H1 (cell line): ENCODE measurements around the gene RNF157. TPM values are rescaled to one million over a fixed set of nuclear protein-coding genes. Genes with fewer than 3 reads are reported as not detected.

ENCODE experiments used
- BACH1 ChIP-seq: IDR thresholded peaks from 2 replicates; pipeline ENCODE4 v1.6.1; 2012; ENCODE audit warnings: low read length, improper control_type of control experiment
- BRCA1 ChIP-seq: IDR thresholded peaks from 2 replicates; pipeline ENCODE4 v1.6.1; 2012; ENCODE audit warnings: low read depth, low read length, improper control_type of control experiment
- CHD1 ChIP-seq: IDR thresholded peaks from 2 replicates; pipeline ENCODE4 v1.6.1; 2012; ENCODE audit warnings: low read depth, low read length, improper control_type of control experiment
- CHD2 ChIP-seq: IDR thresholded peaks from 2 replicates; pipeline ENCODE4 v1.6.1; 2012; ENCODE audit warnings: low read length, improper control_type of control experiment
- EP300 ChIP-seq, 2 experiments: IDR thresholded peaks; 1 replicate in 1 of 2; 2 replicates in 1 of 2; pipeline ENCODE4 v1.6.1; 2011 to 2012; ENCODE audit warnings: low read depth in 2 of 2, low read length in 2 of 2, mild to moderate bottlenecking in 2 of 2, borderline replicate concordance in 1 of 2, inconsistent platforms in 1 of 2, moderate library complexity in 1 of 2
- GTF2F1 ChIP-seq: IDR thresholded peaks from 2 replicates; pipeline ENCODE4 v1.6.1; 2012; ENCODE audit warnings: low read depth, low read length, improper control_type of control experiment, borderline replicate concordance
- HDAC2 ChIP-seq, 2 experiments: fragments of 300-600 bp in 1 of 2; sonication (generic) in 1 of 2; IDR thresholded peaks; 2 replicates each; pipeline ENCODE4 v1.6.1; 2011 to 2012; ENCODE audit warnings: low read depth in 2 of 2, low read length in 2 of 2, mild to moderate bottlenecking in 2 of 2, moderate library complexity in 2 of 2, borderline replicate concordance in 1 of 2, inconsistent platforms in 1 of 2
- KDM5A ChIP-seq: fragments of 200-600 bp; IDR thresholded peaks from 2 replicates; pipeline ENCODE4 v1.7.1; 2012; ENCODE audit warnings: mild to moderate bottlenecking, low read length, inconsistent platforms, mixed read lengths
- NANOG ChIP-seq: IDR thresholded peaks from 2 replicates; pipeline ENCODE4 v1.6.1; 2011; ENCODE audit warnings: low read length, low read depth, mild to moderate bottlenecking, inconsistent platforms; ENCODE audit not compliant: insufficient read depth, poor library complexity, severe bottlenecking
- NRF1 ChIP-seq: IDR thresholded peaks from 2 replicates; pipeline ENCODE4 v1.6.1; 2011; ENCODE audit warnings: mild to moderate bottlenecking, low read depth, low read length, improper control_type of control experiment
- POLR2A ChIP-seq, 2 experiments: IDR thresholded peaks; 1 replicate in 1 of 2; 2 replicates in 1 of 2; pipeline ENCODE4 v1.6.1; 2011; ENCODE audit warnings: low read depth in 2 of 2, low read length in 2 of 2, mild to moderate bottlenecking in 2 of 2; ENCODE audit errors: control extremely low read depth in 1 of 2
- POU5F1 ChIP-seq: IDR thresholded peaks from 2 replicates; pipeline ENCODE4 v1.6.1; 2011; ENCODE audit warnings: low read depth, mild to moderate bottlenecking, low read length, moderate library complexity
- RBBP5 ChIP-seq: IDR thresholded peaks from 2 replicates; pipeline ENCODE4 v1.7.1; 2012; ENCODE audit warnings: low read depth, mild to moderate bottlenecking, inconsistent platforms, low read length, moderate library complexity, borderline replicate concordance
- RNF2 ChIP-seq: fragments of 200-900, 300-1000 bp; sonication (generic); IDR thresholded peaks from 2 replicates; pipeline ENCODE4 v1.7.1; 2016; ENCODE audit warnings: borderline replicate concordance, low read depth, mild to moderate bottlenecking, antibody characterized with exemption, low read length; ENCODE audit not compliant: poor library complexity, severe bottlenecking; ENCODE audit errors: missing control alignments
- SIX5 ChIP-seq: IDR thresholded peaks from 2 replicates; pipeline ENCODE4 v1.6.1; 2011; ENCODE audit warnings: mild to moderate bottlenecking, low read depth, low read length
- SP1 ChIP-seq: IDR thresholded peaks from 2 replicates; pipeline ENCODE4 v1.6.1; 2011; ENCODE audit warnings: low read depth, low read length
- SUZ12 ChIP-seq: fragments of 200-600 bp; sonication (generic); IDR thresholded peaks from 2 replicates; pipeline ENCODE4 v1.6.1; 2012; ENCODE audit warnings: mild to moderate bottlenecking, inconsistent platforms, low read length, moderate library complexity, mixed read lengths
- TAF7 ChIP-seq: optimal IDR thresholded peaks from 2 replicates; pipeline ENCODE3; 2011; ENCODE audit warnings: low read depth, mild to moderate bottlenecking, inconsistent platforms, low read length, moderate library complexity, borderline replicate concordance
- TBP ChIP-seq: IDR thresholded peaks from 2 replicates; pipeline ENCODE4 v1.6.1; 2011; ENCODE audit warnings: low read depth, low read length, improper control_type of control experiment
- YY1 ChIP-seq: IDR thresholded peaks from 2 replicates; pipeline ENCODE4 v1.6.1; 2011; ENCODE audit warnings: low read depth, mild to moderate bottlenecking, low read length
- polyA plus RNA-seq, 7 experiments: library from polyadenylated mRNA; depleted of rRNA in 3 of 7; stranded (reverse) in 5 of 7; unstranded in 2 of 7; fragments of >200 nt in 5 of 7; fragments of 200-250 nt in 2 of 7; gene quantifications; 1 replicate in 5 of 7; 2 replicates in 1 of 7; 4 replicates in 1 of 7; pipeline versions ENCODE4 v1.2.1 to v1.2.3, GENCODE V29; 2011 to 2013; ENCODE audit warnings: missing spikeins in 2 of 7, mixed read lengths in 2 of 7
- total RNA-seq: library from RNA; stranded (reverse); fragmentation: NEBNext Ultra II Directional; extraction: Animal tissue kit (Norgen Biotek cat#: 25700); gene quantifications from 2 replicates; pipeline ENCODE4 v1.2.1, GENCODE V29; 2021
- TF ChIP-seq, protein P1 (sequence below): IDR thresholded peaks from 2 replicates; pipeline ENCODE4 v1.6.1; 2011; ENCODE audit warnings: low read length, improper control_type of control experiment
- TF ChIP-seq, protein P2 (sequence below): IDR thresholded peaks from 2 replicates; pipeline ENCODE4 v1.6.1; 2011; ENCODE audit warnings: low read depth, mild to moderate bottlenecking, low read length; ENCODE audit not compliant: insufficient read depth

Gene RNF157
- total and polyA plus RNA-seq, 2 of the 8 experiments (the other 6 are each of a cell fraction or from before 2014, with no cell fraction given), result 13.4 to 16.7 TPM

DNA sequence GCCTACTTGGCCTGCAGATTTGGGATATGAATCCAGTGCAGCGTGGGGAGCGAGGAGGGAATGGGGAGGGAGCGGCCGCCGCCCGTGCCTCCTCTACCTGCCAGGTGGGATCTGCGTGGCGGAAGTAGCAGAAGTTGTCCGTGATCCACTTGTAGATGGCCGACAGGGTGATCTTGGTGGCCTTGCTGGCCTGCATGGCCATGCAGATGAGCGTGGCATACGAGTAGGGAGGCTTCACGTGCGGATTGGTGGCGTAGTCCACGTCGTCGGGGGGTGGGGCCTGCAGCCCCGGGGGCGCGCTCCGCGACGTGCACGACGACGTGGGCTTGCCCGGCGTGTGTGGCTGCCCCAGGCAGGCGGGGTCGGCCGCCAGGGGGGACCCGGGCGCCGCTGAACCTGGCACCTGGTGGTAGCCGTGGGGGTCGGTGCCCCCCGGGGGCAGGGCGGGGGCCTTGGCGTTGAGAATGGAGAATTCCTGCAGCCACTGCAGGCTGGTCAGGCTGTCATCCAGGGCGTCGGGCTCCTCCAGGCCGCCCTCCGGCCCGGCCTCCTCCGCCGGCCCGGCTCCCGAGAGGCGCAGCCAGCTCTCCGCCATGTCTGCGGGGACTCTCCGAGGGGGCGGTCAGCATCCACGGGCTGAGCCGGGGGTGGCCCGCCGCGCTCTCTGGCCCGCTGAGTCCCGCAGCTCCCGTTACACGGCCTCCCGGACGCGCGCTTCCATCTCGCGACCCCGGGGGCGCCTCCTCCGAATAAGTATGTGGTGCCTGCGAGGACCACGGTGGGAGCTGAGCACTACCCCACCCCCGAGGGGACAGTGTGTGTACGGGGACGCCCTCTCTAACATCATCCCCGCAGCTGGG is 100.3 kb downstream of the RNF157 start (continued):
- TF ChIP-seq NANOG, result no peak
- TF ChIP-seq, protein P1, sequence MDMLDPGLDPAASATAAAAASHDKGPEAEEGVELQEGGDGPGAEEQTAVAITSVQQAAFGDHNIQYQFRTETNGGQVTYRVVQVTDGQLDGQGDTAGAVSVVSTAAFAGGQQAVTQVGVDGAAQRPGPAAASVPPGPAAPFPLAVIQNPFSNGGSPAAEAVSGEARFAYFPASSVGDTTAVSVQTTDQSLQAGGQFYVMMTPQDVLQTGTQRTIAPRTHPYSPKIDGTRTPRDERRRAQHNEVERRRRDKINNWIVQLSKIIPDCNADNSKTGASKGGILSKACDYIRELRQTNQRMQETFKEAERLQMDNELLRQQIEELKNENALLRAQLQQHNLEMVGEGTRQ, result no peak
- TF ChIP-seq SP1, result no peak
- TF ChIP-seq CHD1, result no peak
- TF ChIP-seq KDM5A, result no peak
- no peak for TF ChIP-seq BRCA1
- TF ChIP-seq RNF2, result no peak
- TF ChIP-seq SIX5, result no peak
- TF ChIP-seq EP300 (IDR thresholded peaks at IDR 0.05; ENCODE audit: borderline replicate concordance in 1 of 2, low read depth in 2 of 2, low read length in 2 of 2), result no peak
- no peak for TF ChIP-seq HDAC2 (IDR thresholded peaks at IDR 0.05; ENCODE audit: borderline replicate concordance in 1 of 2, low read depth in 2 of 2, low read length in 2 of 2)
- TF ChIP-seq POU5F1, result no peak
- no peak for TF ChIP-seq TBP
- TF ChIP-seq CHD2, result no peak
- no peak for TF ChIP-seq TAF7
- no peak for TF ChIP-seq POLR2A (IDR thresholded peaks at IDR 0.05; ENCODE audit: control extremely low read depth in 1 of 2, low read depth in 2 of 2, low read length in 2 of 2)
- TF ChIP-seq, protein P2, sequence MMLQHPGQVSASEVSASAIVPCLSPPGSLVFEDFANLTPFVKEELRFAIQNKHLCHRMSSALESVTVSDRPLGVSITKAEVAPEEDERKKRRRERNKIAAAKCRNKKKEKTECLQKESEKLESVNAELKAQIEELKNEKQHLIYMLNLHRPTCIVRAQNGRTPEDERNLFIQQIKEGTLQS, result no peak
- TF ChIP-seq RBBP5, result peak; percentile 52; the same call in 1 of the 2 replicates
- peak; percentile 41; the same call in 1 of the 2 replicates for TF ChIP-seq BACH1
- TF ChIP-seq NRF1, result no peak
- TF ChIP-seq SUZ12, result peak; percentile 67
- TF ChIP-seq GTF2F1, result no peak
- no peak for TF ChIP-seq YY1
